Left ventricle myocardium inferior (tissue), 1 donor: ENCODE data around the gene ENDOD1. TPM values are rescaled to one million over a fixed set of nuclear protein-coding genes. Genes with fewer than 3 reads are reported as not detected.

Experiments
- DNase-seq: peaks from one replicate; pipeline ENCODE4 v3.0.0-alpha.2; 2020
- H3K27ac ChIP-seq: fragments of 200-600 bp; replicated peaks from 2 replicates; pipeline ENCODE4 v1.8.0; 2021
- H3K27me3 ChIP-seq: fragments of 200-600 bp; 2 replicates; pipeline ENCODE4 v1.8.0; 2021; ENCODE audit warnings: low read depth
- H3K36me3 ChIP-seq: fragments of 200-600 bp; 2 replicates; pipeline ENCODE4 v1.8.0; 2021
- H3K4me1 ChIP-seq: fragments of 200-600 bp; 2 replicates; pipeline ENCODE4 v1.8.0; 2021
- H3K4me3 ChIP-seq: fragments of 200-600 bp; 2 replicates; pipeline ENCODE4 v1.8.0; 2021; ENCODE audit warnings: mild to moderate bottlenecking, moderate library complexity
- H3K9me3 ChIP-seq: fragments of 200-600 bp; replicated peaks from 2 replicates; pipeline ENCODE4 v1.8.0; 2021
- intact Hi-C: fragments of 100-400 bp; cut with micrococcal nuclease; formaldehyde crosslinking; loops from one replicate; pipeline ENCODE4 v1.11.0; 2022
- total RNA-seq: library from RNA; stranded (reverse); fragmentation: NEBNext Ultra II Directional; extraction: Animal tissue kit (Norgen Biotek cat#: 25700); gene quantifications from one replicate; pipeline ENCODE4 v1.2.1, GENCODE V29; 2021
- TF ChIP-seq, protein P1 (sequence below): fragments of 200-600 bp; IDR thresholded peaks from 2 replicates; pipeline ENCODE4 v1.8.0; 2021; ENCODE audit warnings: antibody characterized with exemption, mild to moderate bottlenecking, borderline replicate concordance
- donor health status: DM: no; HTN: yes; CAD: no; lungs with severe emphysema.

Gene ENDOD1
- total RNA-seq, 1 donor from 2014 or later: 11.3 TPM

- intact Hi-C loops: no loop called here
- TF ChIP-seq, protein P1, sequence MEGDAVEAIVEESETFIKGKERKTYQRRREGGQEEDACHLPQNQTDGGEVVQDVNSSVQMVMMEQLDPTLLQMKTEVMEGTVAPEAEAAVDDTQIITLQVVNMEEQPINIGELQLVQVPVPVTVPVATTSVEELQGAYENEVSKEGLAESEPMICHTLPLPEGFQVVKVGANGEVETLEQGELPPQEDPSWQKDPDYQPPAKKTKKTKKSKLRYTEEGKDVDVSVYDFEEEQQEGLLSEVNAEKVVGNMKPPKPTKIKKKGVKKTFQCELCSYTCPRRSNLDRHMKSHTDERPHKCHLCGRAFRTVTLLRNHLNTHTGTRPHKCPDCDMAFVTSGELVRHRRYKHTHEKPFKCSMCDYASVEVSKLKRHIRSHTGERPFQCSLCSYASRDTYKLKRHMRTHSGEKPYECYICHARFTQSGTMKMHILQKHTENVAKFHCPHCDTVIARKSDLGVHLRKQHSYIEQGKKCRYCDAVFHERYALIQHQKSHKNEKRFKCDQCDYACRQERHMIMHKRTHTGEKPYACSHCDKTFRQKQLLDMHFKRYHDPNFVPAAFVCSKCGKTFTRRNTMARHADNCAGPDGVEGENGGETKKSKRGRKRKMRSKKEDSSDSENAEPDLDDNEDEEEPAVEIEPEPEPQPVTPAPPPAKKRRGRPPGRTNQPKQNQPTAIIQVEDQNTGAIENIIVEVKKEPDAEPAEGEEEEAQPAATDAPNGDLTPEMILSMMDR: no peak
- no peak overlapping the region for H3K27ac ChIP-seq
- no peaks in the 10 kb centered on the region for H3K27me3 ChIP-seq
- no peaks in the 10 kb centered on the region for H3K4me1 ChIP-seq
- peaks cover 18% of the 10 kb centered on the region for H3K36me3 ChIP-seq
- H3K9me3 ChIP-seq: no peaks in the 10 kb centered on the region
- no peak for DNase-seq
- H3K4me3 ChIP-seq: no peak overlapping the region
Observed at GRCh38 chr11:95175818-95176380, 86.3 kb downstream of the ENDOD1 start.

Other genes starting within 250 kb of the ENDOD1 start
- gene CWC15, start 116.3 kb upstream of the ENDOD1 start, total RNA-seq: 71.6 TPM
- gene KDM4D, start 116.1 kb upstream of the ENDOD1 start, total RNA-seq: 0.69 TPM
- not detected for gene KDM4E, start 64.6 kb upstream of the ENDOD1 start, total RNA-seq
- gene KDM4F, start 40.4 kb upstream of the ENDOD1 start, total RNA-seq: not detected
- gene SRSF8, start 22.9 kb upstream of the ENDOD1 start, total RNA-seq: 19.0 TPM
- gene SESN3, start 141.4 kb downstream of the ENDOD1 start, total RNA-seq: 8.1 TPM